HepG2 (cell line): ENCODE results near the gene IQGAP2. TPM values are rescaled to one million over a fixed set of nuclear protein-coding genes. Genes with fewer than 3 reads are reported as not detected.

Experiments
- ATAC-seq: fragments of 200-7000 bp; cut with Tn5 transposase; 3 replicates; pipeline ENCODE4 v1.9.1; 2020; ENCODE audit warnings: mild to moderate bottlenecking, moderate library complexity
- BruUV-seq: library from RNA; stranded (reverse); fragments of 400-500 nt; replicated peaks from 2 replicates; lab custom pipeline; 2021; lab: Mats Ljungman, UMichigan
- CTCF ChIA-PET: fragments of 300-600 bp; formaldehyde crosslinking; extraction: SDS; loops from one replicate; lab custom pipeline; 2021; ENCODE audit warnings: low total read pairs, inconsistent platforms, low intra/inter-chr PET ratio; lab: Yijun Ruan, JAX
- POLR2A ChIA-PET: fragments of 350-600 bp; sonication (Branson Sonifier 250); formaldehyde crosslinking; loops from one replicate; lab custom pipeline; 2020; ENCODE audit warnings: antibody characterized with exemption, inconsistent platforms; lab: Yijun Ruan, JAX
- DNase-seq: peaks from one replicate; pipeline ENCODE4 v3.0.0-alpha.2; 2015; ENCODE audit warnings: low spot score
- FAIRE-seq: peaks from 3 replicates; lab custom pipeline; 2011; peaks lifted over from hg19 to GRCh38; lab: Jason Lieb, UNC
- H2AFZ ChIP-seq: one replicate; pipeline ENCODE4 v1.6.1; 2011; ENCODE audit warnings: low read length, inconsistent platforms
- H3K27ac ChIP-seq: fragments of 300-600 bp; 3 replicates; pipeline ENCODE4 v1.8.0; 2011; ENCODE audit warnings: mixed run types, mild to moderate bottlenecking, mixed read lengths, low read length, inconsistent platforms; ENCODE audit not compliant: insufficient read depth; ENCODE audit errors: extremely low read length
- H3K27me3 ChIP-seq, 2 experiments: fragments of 200-600 bp in 1 of 2; 2 replicates in 1 of 2; 3 replicates in 1 of 2; pipeline versions ENCODE4 v1.6.0 to v1.8.0; 2011; ENCODE audit warnings: low read length in 2 of 2, mild to moderate bottlenecking in 2 of 2, moderate library complexity in 2 of 2, inconsistent platforms in 1 of 2; ENCODE audit not compliant: insufficient read depth in 2 of 2, control insufficient read depth in 1 of 2
- H3K36me3 ChIP-seq, 2 experiments: fragments of 200-600 bp in 1 of 2; replicated peaks in 1 of 2; 2 replicates in 1 of 2; 3 replicates in 1 of 2; pipeline versions ENCODE4 v1.5.1 to v1.8.0; 2011; ENCODE audit warnings: low read length in 2 of 2, inconsistent platforms in 1 of 2; ENCODE audit not compliant: insufficient read depth in 2 of 2, control insufficient read depth in 1 of 2
- H3K4me1 ChIP-seq: 2 replicates; pipeline ENCODE4 v1.5.1; 2012; ENCODE audit warnings: low read length, inconsistent platforms; ENCODE audit not compliant: insufficient read depth
- H3K4me2 ChIP-seq: 2 replicates; pipeline ENCODE4 v1.6.0; 2011; ENCODE audit warnings: low read depth, low read length, inconsistent platforms
- H3K4me3 ChIP-seq, 3 experiments: fragments of 200-600 bp in 1 of 3; sonication (generic), shearing (Covaris generic) in 1 of 3; replicated peaks in 1 of 3; 2 replicates each; pipeline ENCODE4 v1.5.1; 2011 to 2016; ENCODE audit warnings: low read length in 3 of 3, inconsistent platforms in 2 of 3, low read depth in 2 of 3, mild to moderate bottlenecking in 2 of 3, control low read depth in 1 of 3, mixed read lengths in 1 of 3; ENCODE audit not compliant: insufficient read depth in 1 of 3
- H3K79me2 ChIP-seq: one replicate; pipeline ENCODE4 v1.6.1; 2011; ENCODE audit warnings: low read length, inconsistent platforms; ENCODE audit not compliant: insufficient read depth
- H3K9ac ChIP-seq: 2 replicates; pipeline ENCODE4 v1.6.0; 2011; ENCODE audit warnings: mild to moderate bottlenecking, low read depth, low read length, inconsistent platforms; ENCODE audit not compliant: insufficient read depth
- H3K9me3 ChIP-seq: 2 replicates; pipeline ENCODE4 v1.5.1; 2012; ENCODE audit warnings: mild to moderate bottlenecking, low read length
- H4K20me1 ChIP-seq: 2 replicates; pipeline ENCODE4 v1.6.0; 2011; ENCODE audit warnings: inconsistent platforms, mild to moderate bottlenecking, low read length, moderate library complexity; ENCODE audit not compliant: insufficient read depth
- ARHGAP35 ChIP-seq: sonication (generic); formaldehyde crosslinking; IDR thresholded peaks from 2 replicates; pipeline ENCODE4 v1.9.0; 2022; ENCODE audit warnings: mild to moderate bottlenecking, inconsistent platforms, moderate library complexity, missing genetic modification reagents, borderline replicate concordance
- FIP1L1 ChIP-seq: fragments of 200-400 bp; formaldehyde crosslinking; IDR thresholded peaks from 2 replicates; pipeline ENCODE4 v1.6.1; 2018; ENCODE audit warnings: low read depth, mild to moderate bottlenecking, low read length, moderate library complexity, borderline replicate concordance; ENCODE audit not compliant: insufficient read depth
- GABPA ChIP-seq, 2 experiments: IDR thresholded peaks; 2 replicates each; pipeline ENCODE4 v1.6.1; 2011 to 2016; ENCODE audit warnings: low read depth in 2 of 2, low read length in 1 of 2, missing biosample characterization in 1 of 2, missing genetic modification characterization in 1 of 2
- KLF13 ChIP-seq: sonication (generic); formaldehyde crosslinking; IDR thresholded peaks from 2 replicates; pipeline ENCODE4 v1.4.0; 2020; ENCODE audit warnings: mild to moderate bottlenecking, missing genetic modification reagents
- NAIF1 ChIP-seq: sonication (generic); formaldehyde crosslinking; IDR thresholded peaks from 2 replicates; pipeline ENCODE4 v1.5.0; 2020; ENCODE audit warnings: mild to moderate bottlenecking, missing genetic modification reagents, borderline replicate concordance
- RAD51 ChIP-seq: fragments of 450-650 bp; IDR thresholded peaks from 2 replicates; pipeline ENCODE4 v1.6.1; 2016; ENCODE audit warnings: borderline replicate concordance
- ZFX ChIP-seq: sonication (generic); formaldehyde crosslinking; IDR thresholded peaks from 2 replicates; pipeline ENCODE4 v1.4.0; 2020; ENCODE audit warnings: mild to moderate bottlenecking, low read depth, missing genetic modification reagents, moderate library complexity
- ZNF383 ChIP-seq: sonication (generic); formaldehyde crosslinking; IDR thresholded peaks from 2 replicates; pipeline ENCODE4 v1.4.0; 2020; ENCODE audit warnings: missing genetic modification reagents, mild to moderate bottlenecking, borderline replicate concordance
- ZNF878 ChIP-seq: sonication (generic); formaldehyde crosslinking; IDR thresholded peaks from 2 replicates; pipeline ENCODE4 v1.8.1; 2023; ENCODE audit warnings: mild to moderate bottlenecking, missing genetic modification reagents, moderate library complexity
- WGBS: methylation state at CpG from one replicate; pipeline ENCODE4 v1.1.6; 2017; ENCODE audit warnings: low lambda C conversion rate; 5-methylcytosine and 5-hydroxymethylcytosine counted together
- in situ Hi-C: cut with HindIII; loops from 2 replicates; pipeline ENCODE4 v1.10.0; 2017; ENCODE audit warnings: low pct_unique_long_range_greater_than_20kb; ENCODE audit not compliant: extremely low pct_ligation_motif_present
- intact Hi-C: fragments of 100-400 bp; cut with micrococcal nuclease; formaldehyde crosslinking; loops from one replicate; pipeline ENCODE4 v1.10.0; 2022; ENCODE audit not compliant: unreplicated experiment
- polyA plus RNA-seq, 8 experiments: library from polyadenylated mRNA; depleted of rRNA in 3 of 8; stranded (reverse) in 7 of 8; unstranded in 1 of 8; fragments of >200 nt; fragmentation: Illumina TruSeq in 4 of 8; extraction: Trizol in 4 of 8; gene quantifications; 2 replicates each; pipeline versions ENCODE4 v1.2.1 to v1.2.3, GENCODE V29; 2011 to 2016; ENCODE audit warnings: low read depth in 4 of 8, missing spikeins in 1 of 8, mixed read lengths in 1 of 8; ENCODE audit not compliant: insufficient read depth in 1 of 8
- total RNA-seq, 5 experiments: library from RNA; depleted of rRNA; stranded (reverse); fragments of >200 nt; fragmentation: Illumina TruSeq; extraction: Trizol; gene quantifications; 2 replicates each; pipeline ENCODE4 v1.2.3, GENCODE V29; 2016; ENCODE audit warnings: low read depth in 1 of 5
- TF ChIP-seq, protein P1 (sequence below): sonication (generic); formaldehyde crosslinking; IDR thresholded peaks from 2 replicates; pipeline ENCODE4 v1.5.0; 2020; ENCODE audit warnings: missing genetic modification reagents, mild to moderate bottlenecking, borderline replicate concordance
- TF ChIP-seq, protein P2 (sequence below): fragments of 450-650 bp; IDR thresholded peaks from 2 replicates; pipeline ENCODE4 v1.6.1; 2017
- TF ChIP-seq, protein P3 (sequence below): sonication (generic); formaldehyde crosslinking; IDR thresholded peaks from 2 replicates; pipeline ENCODE4 v1.4.0; 2020; ENCODE audit warnings: mild to moderate bottlenecking, missing genetic modification reagents
- TF ChIP-seq, protein P4 (sequence below): IDR thresholded peaks from 2 replicates; pipeline ENCODE4 v1.6.1; 2016; ENCODE audit warnings: missing compliant biosample characterization, missing genetic modification reagents, borderline replicate concordance

Gene IQGAP2
- total and polyA plus RNA-seq, 2 of the 13 experiments (the other 11 are each of a cell fraction or from before 2014, with no cell fraction given): 35.2 to 83.3 TPM

DNA sequence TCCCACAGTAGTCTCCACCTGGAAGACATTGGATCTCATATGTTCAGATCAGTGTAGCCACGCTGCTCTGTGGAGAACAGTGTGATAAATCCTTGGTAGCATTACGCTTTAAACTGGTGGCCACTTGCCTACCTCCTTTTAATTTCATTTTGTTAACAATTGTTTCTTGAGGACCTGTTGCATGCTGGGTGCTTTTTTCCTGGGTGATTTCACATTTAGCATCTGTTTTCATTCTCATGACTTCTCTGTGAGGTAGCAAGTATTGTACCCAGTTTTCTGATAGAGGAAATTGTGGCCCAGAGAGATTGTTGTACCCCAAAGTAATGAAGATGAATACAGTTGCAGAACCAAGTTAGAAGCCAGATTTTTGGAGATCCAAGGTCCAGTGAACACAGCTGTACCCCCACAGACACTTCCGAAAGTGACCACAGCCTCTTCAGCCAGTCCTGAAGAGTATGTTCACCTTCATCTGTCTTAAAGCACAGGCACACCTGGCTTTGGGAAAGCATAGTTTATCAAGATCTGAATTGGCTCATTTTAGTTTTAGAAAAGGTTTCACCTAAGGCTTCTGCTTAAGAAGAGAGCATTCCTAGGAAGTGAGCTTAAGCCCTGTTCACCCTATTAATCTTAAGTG lies 144.9 kb downstream of the IQGAP2 start:
- DNase-seq: no peak
- FAIRE-seq: no peak
- H3K4me1 ChIP-seq: peaks cover 60% of the 10 kb centered on the region
- H3K36me3 ChIP-seq: no peaks in the 10 kb centered on the region
- H3K79me2 ChIP-seq: peaks cover 45% of the 10 kb centered on the region
- no peak for ATAC-seq
- no TSS peak for BruUV-seq
- no peak overlapping the region for H2AFZ ChIP-seq
- CTCF ChIA-PET: no interaction called here
- H3K9me3 ChIP-seq: no peaks in the 10 kb centered on the region
- in situ Hi-C loops: no loop called here
- H3K4me2 ChIP-seq: no peak overlapping the region
- POLR2A ChIA-PET: interaction anchor here (1.2 kb wide), 1 partner anchor 75 kb away, joined by 3 read pairs; no protein-coding TSS in a partner anchor
- no peak overlapping the region for H3K4me3 ChIP-seq
- H3K27me3 ChIP-seq: no peaks in the 10 kb centered on the region
- WGBS: 97% methylated on average over 3 of the region's 3 CpGs
- H3K9ac ChIP-seq: no peak overlapping the region
- peaks cover 9% of the 10 kb centered on the region for H4K20me1 ChIP-seq
- intact Hi-C loops: no loop called here
- TF ChIP-seq RAD51 (no peak), KLF13 (CRISPR knock-in tag) (no peak), GABPA (IDR thresholded peaks at IDR 0.05; ENCODE audit: low read depth, low read length) (no peak), GABPA (CRISPR knock-in tag; IDR thresholded peaks at IDR 0.05; ENCODE audit: low read depth) (no peak), ZFX (CRISPR knock-in tag) (no peak), ZNF878 (CRISPR knock-in tag) (no peak), FIP1L1 (no peak), ZNF383 (no peak), ARHGAP35 (CRISPR knock-in tag) (no peak), NAIF1 (CRISPR knock-in tag) (no peak)
- TF ChIP-seq, protein P1, sequence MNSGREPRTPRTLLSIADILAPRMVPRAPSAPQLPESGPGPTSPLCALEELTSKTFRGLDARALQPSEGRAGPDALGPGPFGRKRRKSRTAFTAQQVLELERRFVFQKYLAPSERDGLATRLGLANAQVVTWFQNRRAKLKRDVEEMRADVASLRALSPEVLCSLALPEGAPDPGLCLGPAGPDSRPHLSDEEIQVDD (CRISPR knock-in tag): no peak
- TF ChIP-seq, protein P2, sequence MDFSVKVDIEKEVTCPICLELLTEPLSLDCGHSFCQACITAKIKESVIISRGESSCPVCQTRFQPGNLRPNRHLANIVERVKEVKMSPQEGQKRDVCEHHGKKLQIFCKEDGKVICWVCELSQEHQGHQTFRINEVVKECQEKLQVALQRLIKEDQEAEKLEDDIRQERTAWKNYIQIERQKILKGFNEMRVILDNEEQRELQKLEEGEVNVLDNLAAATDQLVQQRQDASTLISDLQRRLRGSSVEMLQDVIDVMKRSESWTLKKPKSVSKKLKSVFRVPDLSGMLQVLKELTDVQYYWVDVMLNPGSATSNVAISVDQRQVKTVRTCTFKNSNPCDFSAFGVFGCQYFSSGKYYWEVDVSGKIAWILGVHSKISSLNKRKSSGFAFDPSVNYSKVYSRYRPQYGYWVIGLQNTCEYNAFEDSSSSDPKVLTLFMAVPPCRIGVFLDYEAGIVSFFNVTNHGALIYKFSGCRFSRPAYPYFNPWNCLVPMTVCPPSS: no peak
- TF ChIP-seq, protein P3, sequence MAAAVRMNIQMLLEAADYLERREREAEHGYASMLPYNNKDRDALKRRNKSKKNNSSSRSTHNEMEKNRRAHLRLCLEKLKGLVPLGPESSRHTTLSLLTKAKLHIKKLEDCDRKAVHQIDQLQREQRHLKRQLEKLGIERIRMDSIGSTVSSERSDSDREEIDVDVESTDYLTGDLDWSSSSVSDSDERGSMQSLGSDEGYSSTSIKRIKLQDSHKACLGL (CRISPR knock-in tag): no peak
- TF ChIP-seq, protein P4, sequence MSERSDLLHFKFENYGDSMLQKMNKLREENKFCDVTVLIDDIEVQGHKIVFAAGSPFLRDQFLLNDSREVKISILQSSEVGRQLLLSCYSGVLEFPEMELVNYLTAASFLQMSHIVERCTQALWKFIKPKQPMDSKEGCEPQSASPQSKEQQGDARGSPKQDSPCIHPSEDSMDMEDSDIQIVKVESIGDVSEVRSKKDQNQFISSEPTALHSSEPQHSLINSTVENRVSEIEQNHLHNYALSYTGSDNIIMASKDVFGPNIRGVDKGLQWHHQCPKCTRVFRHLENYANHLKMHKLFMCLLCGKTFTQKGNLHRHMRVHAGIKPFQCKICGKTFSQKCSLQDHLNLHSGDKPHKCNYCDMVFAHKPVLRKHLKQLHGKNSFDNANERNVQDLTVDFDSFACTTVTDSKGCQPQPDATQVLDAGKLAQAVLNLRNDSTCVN (CRISPR knock-in tag): no peak
- no peak overlapping the region for H3K27ac ChIP-seq
